ENCODE results near the gene LYSMD1. TPM values are rescaled to one million over a fixed set of nuclear protein-coding genes. Genes with fewer than 3 reads are reported as not detected.

The LYSMD1 gene
- total RNA-seq, 1 donor from 2014 or later = 9.9 TPM

- Mint-ChIP-seq H3K27ac (ENCODE audit: unreplicated experiment) (peak overlapping the region; percentile 100), H3K4me3 (ENCODE audit: unreplicated experiment) (peak overlapping the region; percentile 99), H3K27me3 (ENCODE audit: low read depth, unreplicated experiment) (no peaks in the 10 kb centered on the region), H3K36me3 (ENCODE audit: low read depth, unreplicated experiment) (peaks cover 6% of the 10 kb centered on the region), H3K9me3 (ENCODE audit: unreplicated experiment) (no peaks in the 10 kb centered on the region), H3K4me1 (ENCODE audit: low read depth, unreplicated experiment) (peaks cover 21% of the 10 kb centered on the region)
- H3K4me1 ChIP-seq (ENCODE audit: insufficient read depth, low read length) = peaks cover 24% of the 10 kb centered on the region
- H3K79me2 ChIP-seq (ENCODE audit: insufficient read depth, low read length) = peaks cover 63% of the 10 kb centered on the region
- peak overlapping the region; percentile 98 for H3K4me3 ChIP-seq (ENCODE audit: insufficient read depth, low read depth, low read length)
- H3K9me3 ChIP-seq (ENCODE audit: insufficient read depth, low read depth, low read length) = no peaks in the 10 kb centered on the region
- H3K27me3 ChIP-seq (ENCODE audit: insufficient read depth, low read length) = no peaks in the 10 kb centered on the region
- no peak overlapping the region for H2AFZ ChIP-seq (ENCODE audit: low read depth, low read length)
- H3K36me3 ChIP-seq (ENCODE audit: insufficient read depth, low read length) = peaks cover 10% of the 10 kb centered on the region
- H4K20me1 ChIP-seq (ENCODE audit: insufficient read depth, low read length) = peaks cover 54% of the 10 kb centered on the region
- TF ChIP-seq, protein P1, sequence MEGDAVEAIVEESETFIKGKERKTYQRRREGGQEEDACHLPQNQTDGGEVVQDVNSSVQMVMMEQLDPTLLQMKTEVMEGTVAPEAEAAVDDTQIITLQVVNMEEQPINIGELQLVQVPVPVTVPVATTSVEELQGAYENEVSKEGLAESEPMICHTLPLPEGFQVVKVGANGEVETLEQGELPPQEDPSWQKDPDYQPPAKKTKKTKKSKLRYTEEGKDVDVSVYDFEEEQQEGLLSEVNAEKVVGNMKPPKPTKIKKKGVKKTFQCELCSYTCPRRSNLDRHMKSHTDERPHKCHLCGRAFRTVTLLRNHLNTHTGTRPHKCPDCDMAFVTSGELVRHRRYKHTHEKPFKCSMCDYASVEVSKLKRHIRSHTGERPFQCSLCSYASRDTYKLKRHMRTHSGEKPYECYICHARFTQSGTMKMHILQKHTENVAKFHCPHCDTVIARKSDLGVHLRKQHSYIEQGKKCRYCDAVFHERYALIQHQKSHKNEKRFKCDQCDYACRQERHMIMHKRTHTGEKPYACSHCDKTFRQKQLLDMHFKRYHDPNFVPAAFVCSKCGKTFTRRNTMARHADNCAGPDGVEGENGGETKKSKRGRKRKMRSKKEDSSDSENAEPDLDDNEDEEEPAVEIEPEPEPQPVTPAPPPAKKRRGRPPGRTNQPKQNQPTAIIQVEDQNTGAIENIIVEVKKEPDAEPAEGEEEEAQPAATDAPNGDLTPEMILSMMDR (IDR thresholded peaks at IDR 0.05; ENCODE audit: insufficient read depth, low read depth, low read length) = no peak
- no peak for TF ChIP-seq EZH2 (IDR thresholded peaks at IDR 0.05; ENCODE audit: insufficient read depth, low read length)
- peak overlapping the region; percentile 95 for H3K4me2 ChIP-seq (ENCODE audit: low read length)
- peak overlapping the region; percentile 100 for H3K9ac ChIP-seq (ENCODE audit: low read length)
- FAIRE-seq = no peak
- peak overlapping the region; percentile 97 for H3K27ac ChIP-seq (ENCODE audit: low read depth, low read length)
- peak; percentile 92 for DNase-seq (ENCODE audit: low read depth)
Observed at GRCh38 chr1:151199873-151200581, 34.3 kb upstream of the LYSMD1 start.

DNA sequence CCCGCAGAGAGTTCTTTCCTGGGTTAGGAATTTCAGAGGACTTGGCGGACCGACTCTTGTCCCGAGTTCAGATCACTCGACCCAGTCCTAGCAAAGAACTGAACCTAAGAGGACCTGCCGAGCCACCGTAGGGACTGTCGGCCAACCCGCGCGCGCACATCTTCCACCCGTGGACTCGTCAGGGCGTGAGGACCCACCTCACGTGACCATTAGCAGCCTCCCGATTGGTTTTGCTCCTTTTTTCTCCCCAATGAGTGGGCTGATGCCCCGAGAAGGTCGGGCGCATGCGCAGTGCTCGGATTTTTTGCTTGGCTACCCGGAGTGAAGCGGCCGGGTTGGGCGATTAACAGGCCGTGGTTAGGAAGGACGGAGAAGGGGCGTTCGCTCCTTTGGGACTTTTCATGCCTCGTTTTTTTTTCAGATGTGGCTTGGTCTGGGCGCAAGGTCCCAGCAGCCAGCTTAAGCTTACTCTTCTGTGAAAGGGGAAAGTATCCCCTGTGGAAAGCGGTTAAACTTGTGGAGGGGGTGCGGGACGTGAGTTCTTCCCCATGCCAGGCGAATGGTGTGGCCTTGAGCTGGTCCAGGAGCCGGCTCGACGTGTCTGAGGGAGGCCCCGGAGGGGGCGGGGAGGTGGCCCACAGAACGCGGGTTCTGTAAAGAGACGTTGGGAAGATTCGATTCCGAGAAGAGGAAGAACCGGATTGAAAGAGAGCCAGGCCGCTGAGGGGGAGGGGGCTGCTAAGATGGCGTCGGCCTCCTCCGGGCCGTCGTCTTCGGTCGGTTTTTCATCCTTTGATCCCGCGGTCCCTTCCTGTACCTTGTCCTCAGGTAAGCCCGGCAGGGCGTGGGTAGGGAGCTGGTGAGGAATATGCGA is 32.8 kb upstream of the LYSMD1 start, which contains the start of gene PIP5K1A:
TSS of gene PIP5K1A (plus strand) at position 299 of the 874 bp plus-strand sequence. CDS start at position 744, 445 bp downstream.
- peak within 1 kb of the TSS; percentile 95 for H3K4me2 ChIP-seq (ENCODE audit: low read length)
- peaks cover 24% of the 10 kb centered on the region for H3K4me1 ChIP-seq (ENCODE audit: insufficient read depth, low read length)
- H3K9me3 ChIP-seq (ENCODE audit: insufficient read depth, low read depth, low read length) = no peaks in the 10 kb centered on the region
- H3K36me3 Mint-ChIP-seq (ENCODE audit: low read depth, unreplicated experiment) = peaks cover 2% of the 10 kb centered on the region
- H3K27me3 ChIP-seq (ENCODE audit: insufficient read depth, low read length) = no peaks in the 10 kb centered on the region
- DNase-seq (ENCODE audit: low read depth) (peak; percentile 92), FAIRE-seq (no peak)
- peaks cover 19% of the 10 kb centered on the region for H3K4me1 Mint-ChIP-seq (ENCODE audit: low read depth, unreplicated experiment)
- peak within 1 kb of the TSS; percentile 100 for H3K9ac ChIP-seq (ENCODE audit: low read length)
- peak within 1 kb of the TSS; percentile 72 for H2AFZ ChIP-seq (ENCODE audit: low read depth, low read length)
- H4K20me1 ChIP-seq (ENCODE audit: insufficient read depth, low read length) = peaks cover 39% of the 10 kb centered on the region
- H3K4me3 ChIP-seq (ENCODE audit: insufficient read depth, low read depth, low read length) = peak within 1 kb of the TSS; percentile 98
- TF ChIP-seq, protein P1 (IDR thresholded peaks at IDR 0.05; ENCODE audit: insufficient read depth, low read depth, low read length) = no peak
- TF ChIP-seq EZH2 (IDR thresholded peaks at IDR 0.05; ENCODE audit: insufficient read depth, low read length) = no peak
- H3K27ac ChIP-seq (ENCODE audit: low read depth, low read length) = peak within 1 kb of the TSS; percentile 97
- H3K79me2 ChIP-seq (ENCODE audit: insufficient read depth, low read length) = peaks cover 48% of the 10 kb centered on the region
- H3K36me3 ChIP-seq (ENCODE audit: insufficient read depth, low read length) = peaks cover 10% of the 10 kb centered on the region
- H3K27me3 Mint-ChIP-seq (ENCODE audit: low read depth, unreplicated experiment) = no peaks in the 10 kb centered on the region
- H3K9me3 Mint-ChIP-seq (ENCODE audit: unreplicated experiment) = no peaks in the 10 kb centered on the region
- peak within 1 kb of the TSS; percentile 100 for H3K27ac Mint-ChIP-seq (ENCODE audit: unreplicated experiment)
- H3K4me3 Mint-ChIP-seq (ENCODE audit: unreplicated experiment) = peak within 1 kb of the TSS; percentile 99
